Activated naive CD4-positive, alpha-beta T cell treated with Interleukin-2 at 50 U/mL for 16 hours (primary cell): Measurements from ENCODE around the gene SPTB.

Source experiments
- DNase-seq: peaks from one replicate; pipeline ENCODE4 v3.0.0-alpha.2; 2020

The SPTB gene

GRCh38 chr14:64705381-64706118 is 174.2 kb downstream of the SPTB start:
- peak; percentile 48 for DNase-seq

- peak; percentile 33 for DNase-seq
These were observed 174.8 kb downstream of the SPTB start for GRCh38 chr14:64704743-64705380.

DNA sequence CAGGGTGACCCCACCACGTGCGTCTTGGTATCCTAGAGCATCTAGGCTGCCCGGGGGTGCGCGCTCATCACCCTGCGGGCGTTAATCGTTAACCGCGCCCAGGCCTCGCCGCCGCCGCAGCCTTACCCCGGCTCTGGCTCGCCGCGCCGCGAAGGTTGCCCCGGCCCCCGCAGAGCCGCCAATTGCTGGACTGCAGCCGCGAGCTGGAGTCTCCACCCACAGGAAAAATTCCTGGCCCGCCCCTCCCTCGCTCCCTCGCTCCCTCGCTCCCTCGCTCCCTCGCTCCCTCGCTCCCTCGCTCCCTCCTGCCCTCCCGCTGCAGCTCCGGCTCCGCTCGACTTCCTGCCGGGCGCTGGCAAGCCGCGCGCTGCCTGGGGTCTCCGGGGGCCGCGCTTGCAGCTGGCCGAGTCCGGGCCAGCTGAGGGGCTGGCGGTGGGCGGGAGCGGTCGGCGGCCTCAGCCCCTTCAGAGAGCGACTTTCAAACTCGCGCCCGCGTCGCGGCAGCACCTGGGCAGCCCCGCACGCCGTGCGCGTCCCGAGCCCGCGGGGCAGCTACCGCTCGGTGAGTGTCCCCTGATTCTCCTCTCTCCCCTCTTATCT is 175.5 kb downstream of the SPTB start, which contains the start of gene PLEKHG3:
Gene PLEKHG3, plus strand, starts transcription at position 282 of the 600 bp plus-strand sequence. CDS start 23,208 bp downstream, outside the sequence.
- DNase-seq: peak; percentile 57

GRCh38 chr14:64703395-64704142 is 176.1 kb downstream of the SPTB start:
- DNase-seq: no peak

DNA sequence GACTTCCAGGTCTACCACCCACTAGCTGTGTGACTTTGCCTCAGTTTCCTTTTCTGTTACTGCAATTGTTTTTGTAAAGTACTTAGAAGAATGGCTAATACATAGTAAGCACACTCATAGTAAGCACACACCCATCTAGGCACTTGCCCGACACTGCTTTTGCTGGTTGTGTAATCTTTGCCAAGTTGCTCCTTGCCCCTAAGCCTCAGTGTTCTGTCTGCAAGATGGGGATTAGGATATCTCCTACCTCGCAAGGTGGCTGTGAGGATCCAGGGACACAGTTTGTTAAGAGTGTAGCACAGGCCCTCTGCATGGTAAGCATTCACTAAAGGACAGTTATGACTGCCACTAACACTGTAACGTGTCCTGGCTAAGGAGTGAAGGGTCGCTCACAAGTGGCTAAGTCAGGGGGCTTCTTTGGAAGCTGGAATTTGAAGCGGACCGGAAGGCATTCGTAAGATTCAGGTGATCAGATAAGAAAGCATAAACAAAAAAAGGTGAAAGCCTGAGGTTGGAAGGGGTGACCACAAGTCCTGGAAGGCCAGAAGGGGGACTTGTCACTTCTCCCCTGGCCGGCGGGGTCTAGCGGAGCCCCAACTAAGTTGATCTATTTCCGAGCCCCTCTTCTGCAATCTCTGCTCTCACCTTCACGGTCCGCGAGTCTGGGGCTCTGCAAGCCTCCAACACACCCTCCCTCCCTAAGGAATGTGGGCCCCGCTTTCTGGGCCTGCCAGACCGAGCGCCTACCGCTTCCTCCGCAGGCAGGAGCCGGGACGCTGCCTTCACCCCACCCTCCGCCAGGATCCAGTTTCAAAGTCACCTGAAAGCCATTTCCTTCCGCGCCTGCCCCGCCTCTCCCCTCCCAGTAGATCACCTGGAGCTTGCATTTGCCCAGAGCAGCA is 177.0 kb downstream of the SPTB start:
- peak; percentile 33 for DNase-seq

DNA sequence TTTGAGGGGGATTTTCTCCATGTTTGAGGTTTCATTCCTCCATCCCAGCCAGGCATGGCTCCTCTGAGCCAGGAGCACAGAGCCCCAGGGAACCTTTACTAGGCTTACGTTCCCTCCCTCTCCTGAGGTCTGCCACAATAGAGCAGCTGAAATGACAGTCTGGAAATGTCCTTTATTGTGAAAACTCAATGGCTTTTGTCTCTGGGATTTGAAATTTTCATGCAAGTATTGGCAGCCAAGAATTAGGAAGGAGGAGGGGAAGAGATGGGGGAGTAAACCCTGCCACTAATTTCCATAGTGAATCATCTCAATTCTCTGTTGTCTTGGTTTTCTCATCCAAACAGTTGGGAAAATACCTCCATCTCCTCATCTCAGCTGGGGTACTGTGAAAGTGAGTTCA is 178.0 kb downstream of the SPTB start:
- no peak for DNase-seq

GRCh38 chr14:64700894-64701293 is 178.8 kb downstream of the SPTB start:
- DNase-seq: no peak

DNA sequence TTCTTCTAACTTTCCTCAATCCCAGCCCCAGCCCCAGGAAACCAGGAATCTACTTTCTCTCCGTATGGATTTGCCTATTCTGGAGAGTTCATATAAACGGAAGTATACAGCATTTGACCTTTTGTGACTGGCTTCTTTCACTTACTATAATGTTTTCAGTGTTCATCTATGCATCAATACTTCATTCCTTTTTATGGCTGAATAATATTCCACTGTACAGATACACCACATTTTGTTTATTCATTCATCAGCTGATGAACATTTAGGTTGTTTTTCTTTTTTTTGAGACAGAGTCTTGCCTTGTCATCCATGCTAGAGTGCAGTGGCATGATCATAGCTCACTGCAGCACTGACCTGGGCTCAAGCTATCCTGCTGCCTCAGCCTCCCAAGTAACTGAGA is 179.4 kb downstream of the SPTB start:
- no peak for DNase-seq

DNA sequence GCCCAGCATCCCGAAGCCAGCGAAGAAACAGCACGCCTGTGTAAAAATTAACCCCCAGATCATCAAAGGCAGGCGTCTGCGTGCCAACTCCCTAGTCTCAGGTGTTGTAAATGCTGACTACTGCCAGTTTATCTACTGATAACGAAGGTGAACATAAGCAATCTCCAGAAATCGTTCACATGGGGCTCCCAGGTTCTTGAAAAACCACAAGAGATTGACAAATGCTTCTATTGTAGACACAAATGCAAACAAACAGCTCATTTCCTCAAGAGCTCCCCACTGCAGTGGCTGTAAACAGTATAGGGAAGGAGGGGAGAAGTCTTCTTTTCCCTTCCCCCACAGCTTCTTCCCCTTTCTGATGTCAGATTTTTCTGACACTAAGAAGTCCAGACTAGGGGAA is 180.8 kb downstream of the SPTB start:
- DNase-seq: no peak

DNA sequence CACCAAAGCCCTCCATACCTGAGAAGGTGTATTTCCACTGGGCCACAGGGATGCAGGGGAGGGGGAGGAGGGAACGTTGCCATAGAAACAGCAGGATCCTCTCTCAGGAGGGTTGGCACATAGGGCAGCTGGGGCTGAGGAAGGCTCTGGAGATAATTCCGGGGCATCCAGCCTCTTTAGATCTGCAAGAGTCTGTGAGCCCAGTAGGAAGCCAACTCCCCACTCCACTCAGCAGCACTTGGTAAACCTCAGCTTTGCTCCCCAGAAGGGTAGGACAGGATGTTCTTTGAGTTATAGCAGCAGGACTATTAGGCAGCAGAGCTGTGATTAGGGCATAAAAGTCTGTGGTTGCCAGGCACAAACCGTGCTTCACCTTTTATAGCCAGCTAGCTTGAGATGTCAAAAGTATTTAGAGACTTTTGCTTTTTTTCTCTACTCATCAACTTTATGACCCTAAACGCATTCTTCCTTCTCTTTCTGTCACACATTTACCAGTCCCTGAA is 183.3 kb downstream of the SPTB start:
- no peak for DNase-seq
